Muscle layer of colon (tissue), 2 donors: ENCODE data around the gene IL13.

Experiments
- H3K27ac ChIP-seq: one replicate; pipeline ENCODE4 v1.7.0; 2013; ENCODE audit warnings: low read depth, mild to moderate bottlenecking, low read length, moderate library complexity
- H3K27me3 ChIP-seq, 2 donors: one replicate each; pipeline ENCODE4 v1.7.0; 2013; ENCODE audit warnings: low read length in 2 of 2, mild to moderate bottlenecking in 2 of 2; ENCODE audit not compliant: insufficient read depth in 2 of 2, control insufficient read depth in 1 of 2
- H3K36me3 ChIP-seq: one replicate; pipeline ENCODE4 v1.7.0; 2013; ENCODE audit warnings: mild to moderate bottlenecking, low read length; ENCODE audit not compliant: insufficient read depth
- H3K4me1 ChIP-seq: one replicate; pipeline ENCODE4 v1.7.0; 2013; ENCODE audit warnings: mild to moderate bottlenecking, low read length; ENCODE audit not compliant: insufficient read depth
- H3K4me3 ChIP-seq, 2 donors: one replicate each; pipeline ENCODE4 v1.7.0; 2013; ENCODE audit warnings: low read length in 2 of 2, low read depth in 1 of 2, mild to moderate bottlenecking in 1 of 2, moderate library complexity in 1 of 2
- H3K9ac ChIP-seq: one replicate; pipeline ENCODE4 v1.7.0; 2013; ENCODE audit warnings: low read length
- H3K9me3 ChIP-seq: one replicate; pipeline ENCODE4 v1.7.0; 2013; ENCODE audit warnings: mild to moderate bottlenecking, low read length
- donor health status: abdominal sarcoma.
- donor health status: Adenocarcinoma of cecum.

The IL13 gene

DNA sequence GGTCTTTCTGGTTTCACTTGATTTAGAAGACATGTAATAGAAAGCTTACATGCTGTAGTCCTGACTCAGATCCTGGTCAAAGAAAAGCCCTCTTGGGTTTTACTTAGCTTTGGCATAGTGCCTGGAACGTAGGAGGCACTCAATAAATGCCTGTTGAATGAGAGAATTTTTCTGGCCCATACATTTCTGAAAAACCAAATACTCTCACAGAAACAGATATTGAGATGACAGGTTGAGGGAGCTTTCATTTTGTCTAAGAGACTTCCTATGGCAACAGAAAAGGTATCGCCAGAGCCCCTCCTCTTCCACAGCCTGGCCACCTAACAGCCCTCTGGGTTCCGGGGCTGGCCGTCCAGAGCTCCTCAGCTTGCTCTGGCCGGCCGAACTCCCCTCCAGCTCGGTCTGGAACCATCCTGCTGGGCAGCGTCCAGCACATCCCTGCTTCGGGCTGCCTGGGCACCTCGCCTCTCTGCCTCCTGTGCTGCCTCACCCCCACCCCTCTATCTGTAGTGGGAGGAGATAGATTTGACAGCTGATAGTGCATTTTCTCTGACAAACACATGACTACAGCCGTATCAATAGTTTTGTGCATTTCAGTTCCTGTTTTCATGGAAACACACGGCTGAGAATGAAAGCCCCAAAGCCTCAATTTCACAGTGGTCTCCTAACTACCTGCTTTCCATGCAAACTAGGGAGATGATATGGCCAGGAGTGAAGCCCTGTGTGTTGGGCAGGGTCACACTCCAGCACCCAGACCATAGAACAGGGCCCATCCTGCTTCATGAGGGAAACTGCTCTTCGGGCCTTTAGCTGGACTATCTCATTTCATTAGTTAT is 16.9 kb downstream of the IL13 start:
- Histone ChIP-seq H3K36me3 (no peaks in the 10 kb centered on the region), H3K27ac (peak overlapping the region; percentile 32), H3K27me3 (no peaks in the 10 kb centered on the region), H3K4me3 (peak overlapping the region in 1 of 2 donors; percentile 20), H3K9me3 (no peaks in the 10 kb centered on the region), H3K9ac (no peak overlapping the region), H3K4me1 (peaks cover 18% of the 10 kb centered on the region)

DNA sequence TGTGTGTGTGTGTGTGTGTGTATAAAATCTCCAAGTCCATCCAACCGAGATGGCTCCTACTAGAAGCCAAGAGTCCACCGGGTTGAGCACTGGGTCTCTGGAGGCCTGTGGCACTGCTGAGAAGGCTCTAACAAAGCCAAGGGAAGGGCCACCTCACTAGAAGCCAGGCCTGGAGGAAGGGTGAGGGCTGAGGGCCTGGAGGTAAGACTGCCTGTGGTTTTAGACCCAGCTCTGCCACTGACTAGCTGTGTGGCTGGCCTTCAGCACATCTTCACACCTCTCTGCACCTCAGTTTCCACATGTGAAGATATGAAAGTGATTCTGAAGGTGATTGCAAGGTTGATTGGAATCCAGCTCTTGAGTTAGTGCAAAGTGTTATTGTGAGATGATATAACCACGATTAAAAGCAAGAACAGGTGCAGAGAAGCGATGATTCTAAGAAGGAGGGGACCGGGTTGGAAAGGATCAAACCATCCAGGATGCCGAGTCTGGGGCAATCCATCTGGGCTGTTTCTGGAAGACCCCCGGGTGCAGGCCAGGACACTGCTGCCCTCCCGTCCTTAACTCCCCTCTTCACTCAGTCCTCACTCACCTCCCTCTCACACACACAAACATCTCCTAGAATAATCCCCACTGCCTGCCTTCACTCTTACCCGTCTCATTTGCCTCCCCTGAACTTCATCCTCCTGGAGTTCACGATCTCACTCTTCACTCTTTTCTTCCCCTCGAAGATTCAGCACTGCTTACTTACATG is 18.1 kb downstream of the IL13 start:
- H3K4me1 ChIP-seq = peaks cover 18% of the 10 kb centered on the region
- H3K27ac ChIP-seq = no peak overlapping the region
- no peaks in the 10 kb centered on the region for H3K9me3 ChIP-seq
- H3K9ac ChIP-seq = no peak overlapping the region
- no peaks in the 10 kb centered on the region for H3K27me3 ChIP-seq
- H3K36me3 ChIP-seq = no peaks in the 10 kb centered on the region
- no peak overlapping the region for H3K4me3 ChIP-seq

DNA sequence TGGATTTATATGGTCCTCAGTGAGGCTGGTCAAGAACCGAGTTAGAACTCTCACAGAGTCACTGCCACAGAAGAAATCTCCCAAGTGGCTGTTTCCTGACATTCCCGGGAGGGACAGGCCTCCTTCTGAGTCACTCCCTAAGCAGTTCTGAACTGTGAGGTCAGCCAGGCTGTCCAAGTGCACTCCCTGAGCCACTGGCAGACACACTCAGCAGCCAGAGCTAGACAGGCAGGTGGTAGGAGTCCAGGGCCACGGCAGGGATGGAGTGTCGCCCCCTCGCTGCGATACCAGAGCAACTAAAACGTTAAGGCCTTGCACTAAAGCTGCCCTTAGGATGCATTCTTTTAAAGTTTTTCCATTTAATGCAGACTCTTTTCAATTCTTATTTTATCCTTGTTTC is 19.2 kb downstream of the IL13 start:
- Histone ChIP-seq H3K9ac (no peak overlapping the region), H3K27me3 (no peaks in the 10 kb centered on the region), H3K27ac (no peak overlapping the region), H3K36me3 (no peaks in the 10 kb centered on the region), H3K9me3 (no peaks in the 10 kb centered on the region), H3K4me1 (peaks cover 18% of the 10 kb centered on the region), H3K4me3 (no peak overlapping the region)

DNA sequence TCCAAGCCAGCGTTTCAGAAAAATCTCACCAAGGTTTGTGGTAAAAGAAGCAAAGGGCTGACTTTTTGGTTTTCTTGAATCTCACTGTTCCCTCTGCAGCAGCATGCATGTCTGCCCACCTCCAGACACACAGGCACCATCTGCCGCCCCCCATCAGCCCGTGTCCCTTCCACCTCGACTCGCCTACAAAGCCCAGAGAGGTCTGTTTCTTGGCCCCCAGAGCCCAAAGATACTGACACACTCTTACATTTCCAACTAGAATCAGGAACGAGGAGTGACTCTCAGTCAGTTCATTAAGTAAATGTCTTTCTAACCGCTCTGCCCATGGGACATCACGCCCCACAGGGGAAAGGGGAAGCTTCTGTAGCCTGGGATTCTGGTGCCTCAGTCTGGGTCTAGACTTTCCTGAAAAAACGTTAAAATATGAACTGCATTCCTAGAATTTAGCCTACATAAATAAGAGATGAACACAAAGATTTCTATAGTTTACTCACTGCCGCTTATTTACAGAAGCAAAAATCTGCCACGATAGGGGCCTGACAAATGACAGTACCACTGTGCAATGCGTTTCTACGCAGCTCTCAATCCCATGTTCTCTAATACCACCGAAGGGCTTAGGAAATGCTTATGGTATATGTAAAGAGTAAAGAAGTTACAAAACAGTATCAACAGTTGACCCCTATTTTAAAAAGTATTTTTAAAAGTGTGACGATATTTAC is 19.9 kb downstream of the IL13 start:
- H3K9me3 ChIP-seq = no peaks in the 10 kb centered on the region
- no peaks in the 10 kb centered on the region for H3K27me3 ChIP-seq
- no peaks in the 10 kb centered on the region for H3K36me3 ChIP-seq
- peaks cover 18% of the 10 kb centered on the region for H3K4me1 ChIP-seq
- H3K27ac ChIP-seq = no peak overlapping the region
- no peak overlapping the region for H3K4me3 ChIP-seq
- H3K9ac ChIP-seq = no peak overlapping the region

DNA sequence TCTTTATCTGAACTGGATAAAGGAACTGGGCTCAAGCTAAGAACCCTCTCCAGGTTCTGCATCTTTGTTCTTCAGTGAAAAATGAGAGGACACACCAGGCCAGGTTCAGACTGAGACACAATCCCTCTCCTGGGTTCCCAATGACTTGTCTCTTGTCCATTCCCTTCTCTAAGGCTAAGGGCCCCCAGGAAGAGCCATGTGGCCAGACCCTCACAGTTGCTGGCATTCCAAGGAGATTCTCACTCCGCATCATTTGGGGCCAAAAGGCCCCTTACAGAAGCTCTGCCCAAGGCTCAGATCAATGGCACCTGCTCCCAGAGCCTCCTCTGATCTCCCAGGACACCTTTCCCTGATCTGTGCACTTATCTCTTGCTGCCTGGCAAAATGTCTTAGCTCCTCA is 20.8 kb downstream of the IL13 start:
- Histone ChIP-seq H3K9me3 (no peaks in the 10 kb centered on the region), H3K4me1 (peaks cover 18% of the 10 kb centered on the region)

DNA sequence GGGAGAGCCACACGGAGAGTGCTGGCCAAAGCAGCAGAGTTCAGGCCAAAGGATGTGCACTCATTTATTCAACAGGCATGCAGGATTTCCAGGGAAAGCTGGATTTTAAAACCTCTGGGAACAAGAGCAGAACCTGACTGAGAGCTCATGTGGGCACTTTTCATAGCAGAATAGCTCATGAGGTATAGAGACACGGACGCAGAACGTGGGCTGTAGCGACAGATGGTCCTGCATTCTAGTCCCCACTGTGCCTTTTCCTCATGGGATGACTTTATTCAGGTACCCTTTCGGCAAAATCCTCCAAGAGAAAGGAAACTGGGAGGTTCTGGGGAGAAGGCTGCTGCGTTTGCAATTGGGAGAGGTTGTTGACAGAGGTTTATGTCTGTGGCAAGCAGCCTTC is 21.2 kb downstream of the IL13 start:
- Histone ChIP-seq H3K4me3 (no peak overlapping the region), H3K9ac (no peak overlapping the region), H3K36me3 (no peaks in the 10 kb centered on the region), H3K27me3 (no peaks in the 10 kb centered on the region), H3K27ac (no peak overlapping the region), H3K9me3 (no peaks in the 10 kb centered on the region), H3K4me1 (peaks cover 17% of the 10 kb centered on the region)

More for the DNA sequence above, 20.8 kb downstream of the IL13 start:
- Histone ChIP-seq H3K36me3 (no peaks in the 10 kb centered on the region), H3K9ac (no peak overlapping the region), H3K4me3 (no peak overlapping the region), H3K27me3 (no peaks in the 10 kb centered on the region), H3K27ac (no peak overlapping the region)

DNA sequence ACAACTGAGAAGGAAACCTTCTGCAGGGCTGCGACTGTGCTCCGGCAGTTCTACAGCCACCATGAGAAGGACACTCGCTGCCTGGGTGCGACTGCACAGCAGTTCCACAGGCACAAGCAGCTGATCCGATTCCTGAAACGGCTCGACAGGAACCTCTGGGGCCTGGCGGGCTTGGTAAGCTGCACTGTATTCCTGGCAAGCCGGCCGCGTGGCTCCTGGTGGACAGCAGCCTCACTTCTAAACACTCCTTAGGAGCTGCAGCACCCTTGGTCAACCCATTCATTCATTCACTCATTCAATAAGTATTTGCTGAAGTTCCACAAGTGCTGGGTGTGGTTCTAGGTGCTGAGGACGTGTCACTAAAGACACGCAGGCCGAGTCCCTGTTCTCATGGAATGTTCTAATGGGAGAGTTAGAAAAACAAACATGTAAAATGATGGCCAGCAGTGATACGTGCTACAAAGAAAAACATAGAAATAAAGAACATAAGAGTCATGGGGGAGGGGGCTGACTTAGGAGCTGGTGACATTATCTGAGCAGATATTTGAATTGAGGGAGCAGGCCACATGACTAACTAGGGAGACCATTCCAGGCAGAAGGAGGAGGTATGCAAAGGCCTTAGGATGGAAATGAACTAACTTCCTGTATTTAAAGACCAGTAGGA is 21.9 kb downstream of the IL13 start:
- Histone ChIP-seq H3K27ac (no peak overlapping the region), H3K27me3 (no peaks in the 10 kb centered on the region), H3K9me3 (no peaks in the 10 kb centered on the region), H3K36me3 (no peaks in the 10 kb centered on the region), H3K4me1 (peaks cover 10% of the 10 kb centered on the region), H3K4me3 (no peak overlapping the region), H3K9ac (no peak overlapping the region)

DNA sequence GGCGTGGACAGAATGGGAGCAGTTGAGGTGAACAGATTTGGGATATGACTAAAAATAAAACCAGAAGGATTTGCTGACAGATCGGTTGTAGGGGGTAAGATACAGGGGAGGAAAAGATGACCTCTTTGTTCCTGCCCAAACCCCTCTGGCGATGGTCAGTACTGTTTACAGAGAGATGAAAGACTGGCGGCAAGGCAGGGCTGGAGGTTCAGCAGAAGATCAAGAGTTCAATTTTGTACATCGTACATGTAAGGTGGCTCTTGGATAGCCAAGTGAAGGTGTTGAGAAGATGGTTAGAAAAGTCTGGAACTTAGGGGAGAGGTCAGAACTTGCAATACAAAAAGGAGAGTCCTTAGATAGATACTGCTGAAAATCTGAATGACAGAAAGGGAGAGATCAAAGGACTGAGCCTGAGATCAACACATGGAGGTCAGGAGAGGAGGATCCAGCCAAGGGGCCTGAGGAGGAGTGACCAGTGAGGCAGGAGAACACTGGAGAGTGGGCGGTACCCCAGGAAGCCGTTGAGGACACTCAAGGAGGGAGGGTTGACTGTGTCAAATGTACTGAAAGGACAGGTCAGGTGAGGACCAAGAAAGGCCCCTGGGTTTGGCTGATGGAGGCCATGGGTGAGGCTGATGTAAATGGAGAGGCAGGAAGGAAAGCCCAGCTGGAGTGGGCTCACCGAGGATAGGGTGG is 23.0 kb downstream of the IL13 start:
- H3K4me1 ChIP-seq = peaks cover 6% of the 10 kb centered on the region
- no peaks in the 10 kb centered on the region for H3K27me3 ChIP-seq
- no peaks in the 10 kb centered on the region for H3K9me3 ChIP-seq

DNA sequence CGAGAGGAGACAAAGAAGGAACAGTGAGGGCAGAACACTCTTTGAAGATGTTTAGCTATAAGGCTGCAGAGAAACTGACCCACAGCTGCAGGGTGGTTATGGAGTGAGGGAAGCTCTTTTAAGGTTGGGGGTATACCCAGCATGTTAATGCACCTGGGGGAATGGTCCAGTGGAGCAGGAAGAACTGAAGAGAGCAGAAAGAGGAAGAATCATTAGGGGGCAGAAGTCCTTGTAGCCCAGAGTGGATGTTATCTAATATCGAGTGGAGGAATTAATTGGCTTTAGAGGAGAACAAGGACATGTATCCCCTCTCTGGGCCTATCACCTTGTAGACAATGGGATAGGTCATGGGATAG is 23.5 kb downstream of the IL13 start:
- no peaks in the 10 kb centered on the region for H3K36me3 ChIP-seq
- H3K9ac ChIP-seq = no peak overlapping the region
- peaks cover 6% of the 10 kb centered on the region for H3K4me1 ChIP-seq
- H3K27me3 ChIP-seq = no peaks in the 10 kb centered on the region
- H3K27ac ChIP-seq = no peak overlapping the region
- no peaks in the 10 kb centered on the region for H3K9me3 ChIP-seq
- H3K4me3 ChIP-seq = no peak overlapping the region

More for the DNA sequence above, 23.0 kb downstream of the IL13 start:
- no peaks in the 10 kb centered on the region for H3K36me3 ChIP-seq
- H3K27ac ChIP-seq = no peak overlapping the region
- no peak overlapping the region for H3K9ac ChIP-seq
- H3K4me3 ChIP-seq = no peak overlapping the region

DNA sequence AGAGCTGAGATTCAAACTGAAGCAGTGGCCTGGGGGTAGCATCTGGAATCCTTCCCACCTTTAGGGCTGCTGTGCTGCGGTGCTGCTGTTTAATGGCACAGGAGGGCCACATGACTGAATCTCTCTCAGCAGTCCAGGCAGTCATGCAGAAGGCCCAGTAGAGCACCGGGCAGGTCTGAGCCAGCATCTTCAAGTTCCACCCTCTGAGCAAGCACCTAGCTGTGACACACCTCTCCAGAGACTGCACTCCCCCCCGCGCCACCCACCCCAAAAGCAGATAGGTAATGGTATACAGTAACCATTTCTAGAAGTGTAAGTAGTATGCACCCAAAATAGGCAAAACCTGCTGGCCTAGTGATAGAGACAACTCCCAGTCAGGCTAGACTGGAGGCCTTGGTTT is 24.0 kb downstream of the IL13 start:
- Histone ChIP-seq H3K36me3 (no peaks in the 10 kb centered on the region), H3K9ac (no peak overlapping the region), H3K27ac (no peak overlapping the region), H3K4me3 (no peak overlapping the region), H3K4me1 (peaks cover 6% of the 10 kb centered on the region), H3K27me3 (no peaks in the 10 kb centered on the region), H3K9me3 (no peaks in the 10 kb centered on the region)
